IPS-20b (cell line): ENCODE data around the gene HVCN1.
"Not testable (repeated sequence)": the region's sequence is repeated elsewhere in the genome, so short reads cannot be mapped to it uniquely, and the experiment has no call there.

Source experiments
- H3K27ac ChIP-seq: one replicate; pipeline ENCODE4 v1.5.1; 2013; ENCODE audit warnings: low read length
- H3K27me3 ChIP-seq: 2 replicates; pipeline ENCODE4 v1.6.1; 2013; ENCODE audit warnings: mild to moderate bottlenecking, low read length, inconsistent platforms; ENCODE audit not compliant: insufficient read depth
- H3K36me3 ChIP-seq: 2 replicates; pipeline ENCODE4 v1.6.1; 2013; ENCODE audit warnings: low read depth, mild to moderate bottlenecking, inconsistent platforms, low read length, moderate library complexity; ENCODE audit not compliant: insufficient read depth
- H3K4me1 ChIP-seq: 2 replicates; pipeline ENCODE4 v1.6.1; 2013; ENCODE audit warnings: mild to moderate bottlenecking, control low read depth, inconsistent platforms, low read length, moderate library complexity; ENCODE audit not compliant: insufficient read depth
- H3K4me3 ChIP-seq: 2 replicates; pipeline ENCODE4 v1.5.1; 2013; ENCODE audit warnings: mild to moderate bottlenecking, low read length, inconsistent platforms
- H3K9ac ChIP-seq: 2 replicates; pipeline ENCODE4 v1.6.1; 2013; ENCODE audit warnings: low read depth, mild to moderate bottlenecking, inconsistent platforms, low read length, moderate library complexity
- H3K9me3 ChIP-seq: 2 replicates; pipeline ENCODE4 v1.6.1; 2013; ENCODE audit warnings: mild to moderate bottlenecking, low read depth, low read length, inconsistent platforms; ENCODE audit not compliant: insufficient read depth

The HVCN1 gene

DNA sequence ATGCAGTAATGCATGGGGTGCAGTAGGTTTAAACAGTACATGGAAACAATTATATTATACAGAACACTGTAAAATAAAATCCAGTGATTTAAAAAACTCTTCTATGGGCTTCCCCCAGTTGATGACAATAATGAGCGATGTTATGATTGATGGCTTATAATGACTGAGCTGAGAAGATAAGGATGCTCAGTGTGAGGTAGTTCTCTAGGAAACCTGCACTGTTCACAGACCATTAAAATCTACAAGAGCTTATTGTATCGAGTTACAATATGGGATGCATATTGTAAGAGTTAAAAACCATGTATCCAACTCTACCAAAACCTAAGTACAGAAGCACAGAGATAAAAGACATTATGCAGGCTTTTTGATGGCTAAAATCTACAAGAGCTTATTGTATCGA is 34.0 kb upstream of the HVCN1 start:
- not testable (repeated sequence) for H3K9me3 ChIP-seq, H3K4me3 ChIP-seq, H3K27ac ChIP-seq, H3K27me3 ChIP-seq, H3K9ac ChIP-seq
- H3K36me3 ChIP-seq: peaks cover 100% of the 10 kb centered on the region
- H3K4me1 ChIP-seq: peaks cover 10% of the 10 kb centered on the region; the same call in 1 of the 2 replicates

DNA sequence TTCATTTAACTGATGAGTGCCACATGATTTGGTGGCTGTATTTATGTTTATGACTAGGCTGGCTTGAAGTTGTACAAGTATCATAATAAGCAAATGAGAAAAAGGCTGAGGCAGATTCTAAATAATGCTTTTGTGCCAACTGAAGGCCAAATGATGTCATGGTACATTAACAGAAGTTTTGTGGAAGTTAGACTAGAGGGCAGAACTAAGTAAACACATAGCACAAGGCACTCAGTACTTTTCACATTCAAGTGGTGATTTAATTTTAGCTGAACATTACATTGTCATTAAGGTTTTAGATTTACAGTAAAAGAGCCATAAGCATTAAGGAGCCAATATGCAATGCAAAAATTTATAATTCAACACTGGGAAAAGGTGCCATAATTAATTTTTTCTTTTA is 32.7 kb upstream of the HVCN1 start:
- Histone ChIP-seq H3K36me3 (peaks cover 93% of the 10 kb centered on the region), H3K27ac (no peak overlapping the region), H3K9ac (no peak overlapping the region), H3K4me3 (no peak overlapping the region), H3K27me3 (no peaks in the 10 kb centered on the region), H3K9me3 (no peaks in the 10 kb centered on the region), H3K4me1 (peaks cover 3% of the 10 kb centered on the region; the same call in 1 of the 2 replicates)

DNA sequence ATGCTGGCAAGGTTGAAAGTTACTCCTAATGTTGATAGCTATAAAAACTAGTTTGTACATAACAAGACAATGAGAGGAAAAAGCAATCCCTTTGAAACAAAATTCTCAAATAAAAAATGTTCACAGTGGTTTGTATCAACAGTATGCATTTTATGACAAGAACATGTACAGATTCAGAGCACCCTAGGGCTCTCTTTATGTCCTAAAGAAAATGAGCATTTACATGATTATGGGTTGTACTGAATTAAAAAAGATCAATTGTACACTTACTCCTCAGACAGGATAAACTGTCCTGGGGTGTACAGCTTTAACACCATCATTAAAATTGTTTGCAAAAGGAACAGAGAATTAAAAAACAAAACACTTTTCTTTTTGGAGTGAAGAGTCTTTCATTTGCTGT is 31.6 kb upstream of the HVCN1 start:
- H3K9ac ChIP-seq: no peak overlapping the region
- no peak overlapping the region for H3K4me3 ChIP-seq
- no peaks in the 10 kb centered on the region for H3K4me1 ChIP-seq
- no peaks in the 10 kb centered on the region for H3K9me3 ChIP-seq
- no peaks in the 10 kb centered on the region for H3K27me3 ChIP-seq
- peaks cover 83% of the 10 kb centered on the region for H3K36me3 ChIP-seq
- no peak overlapping the region for H3K27ac ChIP-seq

DNA sequence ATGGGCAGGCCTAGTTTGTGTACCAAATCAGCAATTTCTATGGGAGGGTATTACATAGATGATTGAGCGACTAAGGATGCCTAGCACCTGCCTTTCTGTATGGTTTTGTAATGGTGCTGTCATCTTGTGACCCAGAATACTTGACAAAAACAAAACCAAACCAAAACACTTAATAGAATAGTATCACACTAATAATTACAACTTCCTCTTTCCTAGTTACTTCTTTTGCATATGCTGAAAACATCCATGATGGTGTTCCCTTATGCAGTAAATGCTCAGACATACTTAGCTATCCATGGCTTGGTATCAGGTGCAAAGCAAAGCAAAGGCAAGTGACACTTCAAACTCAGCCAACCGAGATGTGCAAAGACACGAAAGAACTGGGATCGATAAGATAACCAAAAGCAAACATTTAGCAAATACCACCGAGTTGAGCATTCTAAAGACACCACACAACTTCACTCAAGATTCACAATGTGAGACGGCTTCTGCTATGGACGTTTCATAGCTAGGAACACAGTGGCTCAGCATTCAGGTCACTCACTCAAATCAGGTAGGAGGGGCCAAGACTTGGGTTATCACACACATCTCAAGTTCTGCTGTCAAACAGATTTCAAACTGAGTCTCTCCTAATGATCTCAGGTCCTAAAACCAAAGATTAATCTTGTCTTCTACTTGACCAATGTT is 29.4 kb upstream of the HVCN1 start:
- Histone ChIP-seq H3K36me3 (peaks cover 62% of the 10 kb centered on the region), H3K4me1 (no peaks in the 10 kb centered on the region), H3K9ac (no peak overlapping the region), H3K27ac (no peak overlapping the region), H3K4me3 (no peak overlapping the region), H3K27me3 (no peaks in the 10 kb centered on the region), H3K9me3 (no peaks in the 10 kb centered on the region)

DNA sequence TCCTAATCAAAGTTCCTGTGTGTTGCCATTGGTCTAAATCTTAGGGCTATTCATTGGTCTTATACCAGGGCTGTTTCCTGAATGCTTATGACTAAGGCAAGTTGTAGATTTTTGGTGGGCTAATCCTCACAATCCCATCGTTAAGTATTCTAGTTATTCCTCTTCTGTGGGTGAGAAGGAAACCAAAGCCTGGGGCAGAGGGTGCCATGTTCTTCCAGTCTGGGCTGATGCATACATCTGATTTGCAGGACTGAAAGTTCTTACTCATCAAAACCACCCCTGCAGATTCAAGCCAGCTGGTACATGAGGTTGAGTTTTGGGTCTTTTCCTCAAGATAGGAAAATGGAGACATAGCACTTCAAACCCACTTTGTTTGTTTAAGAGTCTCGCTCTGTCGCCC is 28.1 kb upstream of the HVCN1 start:
- no peak overlapping the region for H3K4me3 ChIP-seq
- no peaks in the 10 kb centered on the region for H3K9me3 ChIP-seq
- H3K4me1 ChIP-seq: no peaks in the 10 kb centered on the region
- no peaks in the 10 kb centered on the region for H3K27me3 ChIP-seq
- peaks cover 48% of the 10 kb centered on the region for H3K36me3 ChIP-seq
- no peak overlapping the region for H3K27ac ChIP-seq
- H3K9ac ChIP-seq: no peak overlapping the region

DNA sequence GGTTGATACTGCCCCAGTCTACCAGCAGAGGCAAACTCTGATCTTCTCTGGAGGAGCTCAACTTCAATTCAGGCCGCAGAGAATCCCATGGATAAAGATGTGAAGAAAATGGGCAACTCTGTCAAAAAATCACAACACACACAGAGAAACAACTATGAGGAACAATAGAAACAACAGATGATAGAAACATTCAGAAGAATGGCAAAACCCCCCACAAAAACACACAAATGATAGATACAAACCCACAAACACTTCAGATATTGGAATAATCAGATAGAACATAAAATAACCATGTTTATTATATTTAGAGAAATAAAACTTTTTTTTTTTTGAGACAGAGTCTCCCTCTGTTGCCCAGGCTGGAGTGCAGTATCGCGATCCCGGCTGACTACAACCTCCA is 20.0 kb upstream of the HVCN1 start:
- H3K4me3 ChIP-seq: no peak overlapping the region
- no peaks in the 10 kb centered on the region for H3K9me3 ChIP-seq
- H3K36me3 ChIP-seq: no peaks in the 10 kb centered on the region
- H3K27ac ChIP-seq: no peak overlapping the region
- no peaks in the 10 kb centered on the region for H3K4me1 ChIP-seq
- no peaks in the 10 kb centered on the region for H3K27me3 ChIP-seq
- no peak overlapping the region for H3K9ac ChIP-seq

DNA sequence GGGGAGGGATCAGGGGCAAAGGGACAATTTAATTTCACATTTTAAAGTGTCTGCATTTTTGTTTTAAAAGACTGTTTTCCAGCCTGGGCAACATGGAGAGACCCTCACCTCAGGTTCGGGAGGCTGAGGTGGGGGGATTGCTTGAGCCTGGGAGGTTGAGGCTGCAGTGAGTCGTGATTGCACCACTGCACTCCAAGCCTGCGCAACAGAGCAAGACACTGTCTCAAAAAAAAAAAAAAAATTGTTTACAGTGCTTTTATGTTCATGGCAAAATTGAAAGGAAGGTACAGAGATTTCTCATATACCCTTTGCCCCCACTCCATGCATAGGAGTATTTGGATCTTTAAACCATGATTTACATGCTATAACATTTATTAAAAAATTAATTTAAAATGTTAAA is 16.4 kb upstream of the HVCN1 start:
- Histone ChIP-seq H3K4me1 (no peaks in the 10 kb centered on the region), H3K9ac (no peak overlapping the region), H3K36me3 (no peaks in the 10 kb centered on the region), H3K27me3 (no peaks in the 10 kb centered on the region), H3K4me3 (no peak overlapping the region), H3K9me3 (no peaks in the 10 kb centered on the region), H3K27ac (no peak overlapping the region)

DNA sequence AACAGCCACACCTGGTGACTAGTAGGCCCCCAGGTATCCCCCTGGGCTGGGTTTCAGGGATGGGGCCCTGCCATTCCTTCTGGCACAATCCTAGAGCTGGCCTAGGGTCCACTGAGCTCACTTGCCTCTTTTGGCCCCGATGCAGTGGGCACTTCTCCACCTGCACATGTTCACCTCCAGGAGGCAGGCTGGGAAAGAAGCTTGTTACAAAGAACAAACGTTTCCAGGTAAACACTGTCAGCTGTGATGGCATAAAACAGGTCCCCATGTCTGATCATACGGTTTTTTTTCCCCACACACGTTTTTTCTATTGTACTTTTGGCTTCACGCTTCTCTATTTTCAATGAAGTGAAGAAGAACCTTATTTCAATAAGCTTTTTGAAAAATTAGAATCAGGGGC is 15.8 kb upstream of the HVCN1 start:
- Histone ChIP-seq H3K4me3 (no peak overlapping the region), H3K27me3 (no peaks in the 10 kb centered on the region), H3K9ac (no peak overlapping the region), H3K9me3 (no peaks in the 10 kb centered on the region), H3K4me1 (no peaks in the 10 kb centered on the region), H3K36me3 (no peaks in the 10 kb centered on the region), H3K27ac (no peak overlapping the region)

DNA sequence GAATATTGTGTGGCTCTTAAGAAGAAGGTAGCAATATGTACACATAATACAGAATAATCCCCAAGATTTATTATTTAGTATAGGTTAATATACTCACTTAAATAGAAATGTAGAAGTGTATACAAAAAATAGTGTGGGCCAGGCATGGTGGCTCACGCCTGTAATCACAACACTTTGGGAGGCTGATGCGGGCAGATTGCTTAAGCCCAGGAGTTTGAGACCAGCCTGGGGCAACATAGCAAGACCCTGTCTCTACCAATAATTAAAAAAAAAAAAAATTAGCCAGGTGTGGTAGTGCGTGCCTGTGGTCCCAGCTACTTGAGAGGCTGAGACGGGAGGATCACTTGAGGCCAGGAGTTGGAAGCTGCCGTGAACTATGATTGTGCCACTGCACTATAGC is 15.3 kb upstream of the HVCN1 start:
- Histone ChIP-seq H3K9me3 (no peaks in the 10 kb centered on the region), H3K36me3 (no peaks in the 10 kb centered on the region), H3K27ac (no peak overlapping the region), H3K4me1 (no peaks in the 10 kb centered on the region), H3K4me3 (no peak overlapping the region), H3K27me3 (no peaks in the 10 kb centered on the region), H3K9ac (no peak overlapping the region)

DNA sequence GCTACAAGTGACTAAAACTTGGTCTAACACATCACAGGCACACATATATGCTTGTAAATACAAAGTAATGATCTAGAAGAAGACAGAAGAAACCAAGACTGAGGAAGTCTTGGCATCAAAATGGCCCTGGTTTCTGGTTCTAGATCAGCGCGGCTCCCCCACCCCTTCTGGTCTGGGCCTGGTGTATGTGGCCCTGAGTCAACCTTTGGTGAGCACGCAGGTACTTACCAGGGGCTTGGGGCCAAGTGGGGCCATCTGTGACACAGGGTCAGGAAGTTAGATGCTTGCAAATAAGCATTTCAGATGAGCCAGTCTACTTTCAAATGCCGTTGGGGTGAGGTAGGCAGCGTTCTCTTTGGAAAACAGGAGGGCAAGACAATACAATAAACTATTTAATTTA is 13.2 kb upstream of the HVCN1 start:
- Histone ChIP-seq H3K4me3 (no peak overlapping the region), H3K27ac (no peak overlapping the region), H3K9me3 (no peaks in the 10 kb centered on the region), H3K4me1 (no peaks in the 10 kb centered on the region), H3K27me3 (no peaks in the 10 kb centered on the region), H3K36me3 (no peaks in the 10 kb centered on the region), H3K9ac (no peak overlapping the region)

DNA sequence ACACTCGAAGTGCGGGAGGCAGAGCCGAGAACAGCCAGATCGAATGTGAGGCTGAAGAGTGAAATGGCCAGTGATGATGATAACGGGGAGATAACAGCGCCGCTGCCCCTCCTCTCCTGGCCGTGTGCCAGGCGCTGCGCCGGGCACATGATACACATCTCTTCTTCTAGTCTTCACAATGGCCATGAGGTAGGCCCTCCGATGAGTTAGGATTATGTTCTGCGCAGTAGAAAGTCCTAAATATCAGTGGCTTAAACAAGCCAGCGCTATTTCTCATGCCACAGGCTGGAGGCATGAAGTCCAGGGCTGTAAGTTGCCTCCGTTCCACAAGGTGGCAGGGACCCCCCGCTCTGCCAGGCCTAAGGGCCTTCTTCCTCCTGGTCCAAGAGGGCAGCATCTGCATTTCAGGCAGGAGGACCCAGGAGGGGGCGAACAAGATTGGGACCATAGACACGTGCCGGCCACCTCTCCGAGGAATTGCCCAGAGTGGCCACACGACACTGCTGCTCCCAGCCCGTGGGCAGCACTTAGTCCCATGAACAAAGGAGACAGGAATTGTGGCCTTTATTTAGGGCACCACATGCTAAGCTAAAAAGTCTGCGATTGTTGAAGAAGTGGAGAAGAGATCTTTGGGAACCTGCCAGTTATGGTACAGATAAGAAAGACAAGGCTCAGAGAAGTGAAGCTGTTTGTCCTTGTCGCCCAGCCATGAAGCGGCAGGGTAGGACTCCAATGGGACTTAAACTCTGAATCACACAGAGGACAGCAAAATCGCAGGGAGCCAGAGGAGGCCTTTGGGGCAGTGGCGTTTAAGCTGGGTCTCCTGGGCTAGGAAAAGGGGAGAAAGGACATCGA is 10.9 kb upstream of the HVCN1 start:
- no peaks in the 10 kb centered on the region for H3K27me3 ChIP-seq
- no peaks in the 10 kb centered on the region for H3K9me3 ChIP-seq
- no peak overlapping the region for H3K27ac ChIP-seq
- H3K4me3 ChIP-seq: no peak overlapping the region
- H3K9ac ChIP-seq: no peak overlapping the region
- H3K36me3 ChIP-seq: no peaks in the 10 kb centered on the region
- no peaks in the 10 kb centered on the region for H3K4me1 ChIP-seq
